D721Med (cell line): ENCODE data around the gene IFI27.

Experiments
- DNase-seq: peaks from one replicate; pipeline ENCODE4 v3.0.0; 2011; ENCODE audit warnings: low spot score; ENCODE audit not compliant: insufficient read length
- FAIRE-seq: peaks from 2 replicates; lab custom pipeline; 2011; peaks lifted over from hg19 to GRCh38; lab: Jason Lieb, UNC
- TF ChIP-seq, protein P1 (sequence below): IDR thresholded peaks from 2 replicates; pipeline ENCODE4 v1.5.1; 2012; ENCODE audit warnings: mild to moderate bottlenecking, control low read depth; ENCODE audit not compliant: insufficient read depth; ENCODE audit errors: missing control alignments

The IFI27 gene

DNA sequence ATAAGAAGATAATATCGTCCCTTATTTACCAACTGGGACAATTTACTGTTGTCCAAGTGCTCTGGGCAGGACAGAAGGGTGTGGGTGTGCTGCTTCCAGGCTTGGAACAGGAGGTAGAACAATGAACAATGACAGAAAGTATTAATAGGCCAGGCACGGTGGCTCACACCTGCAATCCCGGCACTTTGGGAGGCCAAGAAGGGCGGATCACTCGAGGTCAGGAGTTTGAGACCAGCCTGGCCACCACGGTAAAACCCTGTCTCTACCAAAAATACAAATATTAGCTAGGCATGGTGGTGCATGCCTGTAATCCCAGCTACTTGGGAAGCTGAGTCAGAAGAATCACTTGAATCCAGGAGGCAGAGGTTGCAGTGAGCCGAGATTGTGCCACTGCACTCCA is 2.5 kb downstream of the IFI27 start:
- TF ChIP-seq, protein P1, sequence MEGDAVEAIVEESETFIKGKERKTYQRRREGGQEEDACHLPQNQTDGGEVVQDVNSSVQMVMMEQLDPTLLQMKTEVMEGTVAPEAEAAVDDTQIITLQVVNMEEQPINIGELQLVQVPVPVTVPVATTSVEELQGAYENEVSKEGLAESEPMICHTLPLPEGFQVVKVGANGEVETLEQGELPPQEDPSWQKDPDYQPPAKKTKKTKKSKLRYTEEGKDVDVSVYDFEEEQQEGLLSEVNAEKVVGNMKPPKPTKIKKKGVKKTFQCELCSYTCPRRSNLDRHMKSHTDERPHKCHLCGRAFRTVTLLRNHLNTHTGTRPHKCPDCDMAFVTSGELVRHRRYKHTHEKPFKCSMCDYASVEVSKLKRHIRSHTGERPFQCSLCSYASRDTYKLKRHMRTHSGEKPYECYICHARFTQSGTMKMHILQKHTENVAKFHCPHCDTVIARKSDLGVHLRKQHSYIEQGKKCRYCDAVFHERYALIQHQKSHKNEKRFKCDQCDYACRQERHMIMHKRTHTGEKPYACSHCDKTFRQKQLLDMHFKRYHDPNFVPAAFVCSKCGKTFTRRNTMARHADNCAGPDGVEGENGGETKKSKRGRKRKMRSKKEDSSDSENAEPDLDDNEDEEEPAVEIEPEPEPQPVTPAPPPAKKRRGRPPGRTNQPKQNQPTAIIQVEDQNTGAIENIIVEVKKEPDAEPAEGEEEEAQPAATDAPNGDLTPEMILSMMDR = no peak
- no peak for DNase-seq
- FAIRE-seq = no peak

DNA sequence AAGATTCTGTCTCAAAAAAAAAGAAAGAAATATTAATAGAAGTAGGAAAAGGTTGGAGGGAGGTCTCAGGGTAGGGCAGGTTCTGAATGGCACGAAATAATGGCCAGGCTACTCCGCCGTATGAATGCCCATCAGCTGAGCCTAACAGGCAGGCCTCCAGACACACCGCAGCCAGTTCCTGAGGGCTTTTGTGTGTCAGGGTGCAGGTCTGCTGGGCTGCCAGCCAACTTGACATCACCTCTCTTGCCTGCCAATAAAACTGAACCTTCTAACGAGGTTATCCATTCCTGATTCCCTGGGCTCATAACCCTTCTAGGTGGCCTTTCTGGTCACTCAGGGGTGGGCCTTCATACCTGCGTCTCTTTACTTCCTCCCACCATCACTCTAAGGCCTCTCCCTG is 3.0 kb downstream of the IFI27 start:
- TF ChIP-seq, protein P1 = no peak
- no peak for FAIRE-seq
- DNase-seq = no peak

DNA sequence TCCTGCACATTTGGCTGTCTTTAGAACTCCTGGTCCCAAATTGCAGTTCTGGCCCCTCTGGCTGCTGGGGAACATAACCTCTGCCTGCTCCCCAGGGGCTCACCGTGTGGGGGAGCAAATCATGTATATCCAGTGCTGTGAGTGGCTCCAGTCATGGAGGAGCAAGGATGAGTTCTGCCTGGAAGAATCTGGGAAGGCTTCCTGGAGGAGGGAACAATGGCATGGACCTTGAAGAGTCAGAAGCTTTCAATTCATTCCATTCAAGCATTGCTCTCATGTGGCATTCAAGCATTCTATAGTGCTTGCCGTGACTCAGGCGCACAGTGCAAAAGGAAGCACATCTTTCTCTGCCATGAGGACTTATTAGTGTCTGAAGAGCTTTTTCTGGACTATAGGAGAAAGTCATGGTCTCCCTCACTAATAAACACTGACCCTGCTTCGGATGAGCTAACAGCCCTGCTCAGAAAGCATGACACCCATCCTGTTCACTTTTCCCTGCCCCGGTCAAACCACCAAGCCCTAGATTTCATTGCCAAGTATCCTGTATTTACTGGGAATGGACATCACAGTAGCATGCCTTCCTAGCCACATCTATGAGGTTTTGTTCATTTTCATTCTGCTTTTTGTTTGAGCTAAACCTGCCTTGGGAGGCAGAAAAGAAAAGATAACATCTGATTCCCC is 3.5 kb downstream of the IFI27 start:
- DNase-seq (no peak), FAIRE-seq (no peak)
- TF ChIP-seq, protein P1 = no peak

DNA sequence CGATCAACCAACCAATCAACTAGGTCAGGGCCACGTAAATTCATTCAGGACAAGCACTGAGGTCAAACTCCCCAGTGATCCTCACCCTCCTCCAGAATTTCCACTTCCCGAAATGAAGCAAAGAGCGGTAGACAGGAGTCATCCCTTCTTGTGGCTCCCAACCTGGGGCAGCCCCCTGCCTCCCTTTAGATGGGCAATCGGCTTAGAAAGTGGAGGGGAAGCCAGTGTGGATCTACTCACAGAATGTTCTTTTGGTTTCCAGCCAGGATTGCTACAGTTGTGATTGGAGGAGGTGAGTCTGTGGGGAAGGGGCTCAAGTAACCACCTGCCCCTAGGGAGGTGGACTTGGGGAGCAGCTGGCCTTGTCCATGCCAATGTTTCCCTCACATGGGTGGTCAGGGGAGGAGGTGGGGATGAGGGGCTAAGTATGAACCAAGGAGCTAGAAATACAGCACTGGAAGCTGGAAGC is 4.1 kb downstream of the IFI27 start:
- DNase-seq (no peak), FAIRE-seq (no peak)
- TF ChIP-seq, protein P1 = no peak

DNA sequence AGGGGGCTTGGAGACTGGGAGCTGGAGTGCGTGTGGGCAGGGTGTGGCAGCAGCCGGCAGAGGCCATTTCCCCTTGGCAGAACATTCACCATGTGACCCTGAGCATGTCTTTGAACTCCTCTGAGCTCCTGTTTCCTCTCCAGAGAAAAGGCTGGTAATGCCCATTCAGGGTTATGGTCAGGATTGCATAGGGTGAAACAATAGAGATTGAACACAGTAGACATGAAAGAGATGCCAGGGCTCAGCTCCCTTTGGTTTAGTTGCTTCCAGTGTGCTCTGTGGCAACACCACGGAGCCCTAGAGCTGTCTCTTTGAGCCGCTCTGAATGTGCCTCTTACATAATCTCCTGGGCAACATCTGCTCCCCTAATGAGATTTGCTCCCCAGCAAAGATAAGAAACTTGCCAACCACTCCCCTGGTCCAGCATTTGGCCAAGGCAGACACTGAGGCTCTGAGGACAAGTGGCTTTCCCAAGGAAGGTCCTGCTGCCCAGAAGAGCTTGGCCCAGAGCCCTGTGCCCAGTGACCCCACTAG is 4.6 kb downstream of the IFI27 start:
- DNase-seq (peak; percentile 51), FAIRE-seq (peak; percentile 73)
- TF ChIP-seq, protein P1 = no peak

DNA sequence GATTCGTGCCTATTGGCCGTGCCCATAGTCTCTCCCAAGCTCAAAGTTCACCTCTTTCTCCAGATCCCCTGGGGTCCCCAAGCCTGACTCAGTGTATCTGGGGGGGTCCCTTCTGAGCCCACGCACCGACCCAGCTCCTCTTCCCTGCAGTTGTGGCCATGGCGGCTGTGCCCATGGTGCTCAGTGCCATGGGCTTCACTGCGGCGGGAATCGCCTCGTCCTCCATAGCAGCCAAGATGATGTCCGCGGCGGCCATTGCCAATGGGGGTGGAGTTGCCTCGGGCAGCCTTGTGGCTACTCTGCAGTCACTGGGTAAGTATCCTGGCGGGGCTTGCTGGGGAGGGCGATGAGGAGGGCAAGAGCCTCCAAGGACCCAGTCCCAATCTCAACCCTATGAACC is 5.1 kb downstream of the IFI27 start:
- FAIRE-seq (no peak), DNase-seq (no peak)
- TF ChIP-seq, protein P1 = no peak

DNA sequence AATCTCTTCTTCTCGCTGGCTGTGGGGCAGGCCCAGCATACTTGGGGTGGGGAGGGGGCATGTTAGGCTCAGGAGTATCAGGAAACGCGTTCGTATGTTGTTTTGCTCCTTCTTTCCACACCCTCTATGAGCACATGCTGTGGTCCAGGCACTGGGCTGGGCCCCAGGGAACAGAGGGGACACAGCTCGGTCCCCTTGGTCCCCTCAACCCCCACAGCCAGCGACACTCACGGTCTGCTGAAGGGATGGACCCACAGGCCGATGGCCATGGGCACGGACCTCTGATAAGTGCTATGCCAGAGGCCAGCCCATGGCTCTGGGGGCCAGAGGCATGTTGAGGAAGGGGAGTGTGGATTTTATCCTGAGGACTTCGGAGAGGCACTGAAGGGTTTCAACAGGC is 6.2 kb downstream of the IFI27 start:
- TF ChIP-seq, protein P1 = no peak
- DNase-seq (no peak), FAIRE-seq (no peak)
